Uterus (tissue), 2 donors: ENCODE measurements around the gene YTHDF1.

ENCODE experiments used
- POLR2A ChIP-seq, 2 donors: fragments of 450-650 bp; IDR thresholded peaks; one replicate each; pipeline ENCODE4 v1.6.1; 2016; ENCODE audit warnings: antibody characterized with exemption in 2 of 2, mild to moderate bottlenecking in 1 of 2, moderate library complexity in 1 of 2
- TF ChIP-seq, protein P1 (sequence below), 4 experiments: fragments of 200-600 bp in 2 of 4; fragments of 450-650 bp in 2 of 4; sonication (generic) in 2 of 4; IDR thresholded peaks; one replicate each; pipeline ENCODE4 v1.5.1; 2016 to 2019; ENCODE audit warnings: antibody characterized with exemption in 4 of 4, mild to moderate bottlenecking in 2 of 4, moderate library complexity in 1 of 4

DNA sequence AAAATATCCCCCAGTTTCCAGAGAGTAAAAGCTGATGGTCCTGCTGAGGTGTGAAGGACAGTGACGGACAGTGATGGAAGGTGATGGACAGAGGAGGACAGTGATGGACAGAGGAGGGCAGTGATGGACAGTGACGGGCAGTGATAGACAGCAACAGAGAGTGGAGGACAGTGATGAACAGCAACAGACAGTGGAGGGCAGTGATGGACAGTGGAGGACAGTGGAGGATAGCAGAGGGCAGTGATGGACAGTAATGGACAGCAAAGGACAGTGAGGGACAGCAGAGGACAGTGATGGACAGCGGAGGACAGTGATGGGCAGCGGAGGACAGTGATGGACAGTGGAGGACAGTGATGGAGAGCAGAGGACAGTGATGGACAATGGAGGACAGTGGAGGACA, 41.0 kb upstream of the YTHDF1 start:
- TF ChIP-seq, protein P1, sequence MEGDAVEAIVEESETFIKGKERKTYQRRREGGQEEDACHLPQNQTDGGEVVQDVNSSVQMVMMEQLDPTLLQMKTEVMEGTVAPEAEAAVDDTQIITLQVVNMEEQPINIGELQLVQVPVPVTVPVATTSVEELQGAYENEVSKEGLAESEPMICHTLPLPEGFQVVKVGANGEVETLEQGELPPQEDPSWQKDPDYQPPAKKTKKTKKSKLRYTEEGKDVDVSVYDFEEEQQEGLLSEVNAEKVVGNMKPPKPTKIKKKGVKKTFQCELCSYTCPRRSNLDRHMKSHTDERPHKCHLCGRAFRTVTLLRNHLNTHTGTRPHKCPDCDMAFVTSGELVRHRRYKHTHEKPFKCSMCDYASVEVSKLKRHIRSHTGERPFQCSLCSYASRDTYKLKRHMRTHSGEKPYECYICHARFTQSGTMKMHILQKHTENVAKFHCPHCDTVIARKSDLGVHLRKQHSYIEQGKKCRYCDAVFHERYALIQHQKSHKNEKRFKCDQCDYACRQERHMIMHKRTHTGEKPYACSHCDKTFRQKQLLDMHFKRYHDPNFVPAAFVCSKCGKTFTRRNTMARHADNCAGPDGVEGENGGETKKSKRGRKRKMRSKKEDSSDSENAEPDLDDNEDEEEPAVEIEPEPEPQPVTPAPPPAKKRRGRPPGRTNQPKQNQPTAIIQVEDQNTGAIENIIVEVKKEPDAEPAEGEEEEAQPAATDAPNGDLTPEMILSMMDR (IDR thresholded peaks at IDR 0.05), result no peak
- no peak for TF ChIP-seq POLR2A (IDR thresholded peaks at IDR 0.05)
